ENCODE results near the gene GCA. TPM values are rescaled to one million over a fixed set of nuclear protein-coding genes. Genes with fewer than 3 reads are reported as not detected.

Gene GCA
- total and polyA plus RNA-seq, 2 of the 13 experiments (the other 11 are each of a cell fraction or from before 2014, with no cell fraction given): 42.0 to 48.3 TPM

DNA sequence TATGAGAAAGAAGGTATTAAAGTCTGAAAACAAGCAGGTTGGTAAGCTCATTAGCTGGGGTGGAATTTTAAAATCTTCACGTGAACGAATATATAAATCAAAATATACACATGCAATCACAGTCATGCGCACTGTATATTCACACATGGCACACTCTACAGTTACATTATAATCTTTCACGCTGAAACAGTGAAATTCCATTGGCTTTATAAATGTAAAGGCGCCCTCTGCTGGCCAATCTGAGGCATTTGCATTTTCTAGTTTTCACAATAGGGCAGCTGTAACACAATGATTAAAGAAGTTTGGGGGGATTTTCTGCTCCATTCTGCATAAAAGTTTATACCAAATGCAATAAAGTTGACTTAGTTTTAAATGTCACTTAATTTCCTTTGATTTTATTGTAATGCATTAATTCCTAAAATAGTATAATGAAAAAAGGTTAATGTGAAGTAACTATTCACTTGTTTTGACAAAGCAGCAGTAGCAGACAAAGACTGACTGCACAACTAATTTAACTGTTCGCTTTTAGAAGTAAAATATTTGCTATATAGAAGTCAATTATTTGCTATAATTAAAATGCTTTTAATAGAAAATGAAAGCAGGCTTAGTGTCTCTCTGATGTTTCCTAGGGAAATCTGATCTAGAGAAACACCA, 42.7 kb upstream of the GCA start (continued):
- TF ChIP-seq, protein P1, sequence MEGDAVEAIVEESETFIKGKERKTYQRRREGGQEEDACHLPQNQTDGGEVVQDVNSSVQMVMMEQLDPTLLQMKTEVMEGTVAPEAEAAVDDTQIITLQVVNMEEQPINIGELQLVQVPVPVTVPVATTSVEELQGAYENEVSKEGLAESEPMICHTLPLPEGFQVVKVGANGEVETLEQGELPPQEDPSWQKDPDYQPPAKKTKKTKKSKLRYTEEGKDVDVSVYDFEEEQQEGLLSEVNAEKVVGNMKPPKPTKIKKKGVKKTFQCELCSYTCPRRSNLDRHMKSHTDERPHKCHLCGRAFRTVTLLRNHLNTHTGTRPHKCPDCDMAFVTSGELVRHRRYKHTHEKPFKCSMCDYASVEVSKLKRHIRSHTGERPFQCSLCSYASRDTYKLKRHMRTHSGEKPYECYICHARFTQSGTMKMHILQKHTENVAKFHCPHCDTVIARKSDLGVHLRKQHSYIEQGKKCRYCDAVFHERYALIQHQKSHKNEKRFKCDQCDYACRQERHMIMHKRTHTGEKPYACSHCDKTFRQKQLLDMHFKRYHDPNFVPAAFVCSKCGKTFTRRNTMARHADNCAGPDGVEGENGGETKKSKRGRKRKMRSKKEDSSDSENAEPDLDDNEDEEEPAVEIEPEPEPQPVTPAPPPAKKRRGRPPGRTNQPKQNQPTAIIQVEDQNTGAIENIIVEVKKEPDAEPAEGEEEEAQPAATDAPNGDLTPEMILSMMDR (CRISPR knock-in tag; IDR thresholded peaks at IDR 0.05): peak; percentile 80
- 0 out of 2 replicates have a peak, but pooled peaks have one; percentile 14 for TF ChIP-seq GATAD2A (CRISPR knock-in tag; IDR thresholded peaks at IDR 0.05)
- TF ChIP-seq RAD21 (CRISPR knock-in tag; IDR thresholded peaks at IDR 0.05): peak; percentile 12; the same call in 1 of the 2 replicates
- no peak for TF ChIP-seq ZNF160 (CRISPR knock-in tag; IDR thresholded peaks at IDR 0.05)
- TF ChIP-seq CEBPG (CRISPR knock-in tag; IDR thresholded peaks at IDR 0.05): 0 out of 2 replicates have a peak, but pooled peaks have one; percentile 9
- peak; percentile 64; the same call in 1 of the 2 replicates for TF ChIP-seq CEBPB (IDR thresholded peaks at IDR 0.05; ENCODE audit: borderline replicate concordance, low read depth, low read length)

DNA sequence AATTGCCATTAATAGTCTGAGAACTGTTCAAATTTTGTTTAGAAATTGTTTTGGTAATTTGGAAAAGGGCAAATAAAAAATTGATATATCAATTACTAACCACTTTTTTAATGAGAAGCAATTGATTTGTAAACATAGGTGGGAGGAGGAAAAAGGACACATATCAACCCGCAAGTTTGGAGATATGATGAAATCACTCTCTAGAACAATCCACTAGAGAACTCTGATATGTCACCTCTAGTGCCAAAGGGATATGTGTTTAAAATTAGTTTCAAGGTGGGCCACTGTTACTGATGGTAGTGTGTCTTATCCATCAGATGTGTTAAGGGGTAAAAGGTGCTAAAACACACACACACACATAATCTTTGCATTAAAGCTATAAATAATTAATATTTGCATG, 42.1 kb upstream of the GCA start:
- CTCF ChIA-PET (ENCODE audit: low intra/inter-chr PET ratio, low total read pairs): interaction anchor here (1.1 to 1.9 kb wide), 4 partner anchors 17 to 715 kb away, joined by 3 to 10 read pairs (median 4); no protein-coding TSS in a partner anchor
- no peaks in the 10 kb centered on the region for H3K79me2 ChIP-seq (ENCODE audit: insufficient read depth, low read length)
- no peak overlapping the region for H3K27ac ChIP-seq (ENCODE audit: extremely low read length, insufficient read depth, low read length)
- no peaks in the 10 kb centered on the region for H4K20me1 ChIP-seq (ENCODE audit: insufficient read depth, low read length)
- DNase-seq (ENCODE audit: low spot score): no peak
- 82% methylated on average over 1 of the region's 1 CpG for WGBS (ENCODE audit: low lambda C conversion rate)
- H3K4me3 ChIP-seq (replicated peaks in 1 of 3; ENCODE audit: insufficient read depth in 1 of 3, low read depth in 2 of 3, low read length in 3 of 3): no peak overlapping the region
- H3K36me3 ChIP-seq (replicated peaks in 1 of 2; ENCODE audit: control insufficient read depth in 1 of 2, insufficient read depth in 2 of 2, low read length in 2 of 2): no peaks in the 10 kb centered on the region
- H2AFZ ChIP-seq (ENCODE audit: low read length): no peak overlapping the region
- POLR2A ChIA-PET: no interaction called here
- TF ChIP-seq CEBPB (IDR thresholded peaks at IDR 0.05; ENCODE audit: borderline replicate concordance, low read depth, low read length) (0 out of 2 replicates have a peak, but pooled peaks have one; percentile 7), ZNF788 (CRISPR knock-in tag; IDR thresholded peaks at IDR 0.05; ENCODE audit: borderline replicate concordance) (no peak)
- no peak for FAIRE-seq
- intact Hi-C loops (cut with micrococcal nuclease; ENCODE audit: unreplicated experiment) (loop anchor here (1.0 kb wide), 1 partner anchor 16 kb away; the partner anchor contains the start of gene IFIH1), in situ Hi-C loops (cut with HindIII; ENCODE audit: extremely low pct_ligation_motif_present, low pct_unique_long_range_greater_than_20kb) (loop anchor here (25.0 kb wide), 1 partner anchor 315 kb away; no protein-coding TSS in a partner anchor)
- no peaks in the 10 kb centered on the region for H3K9me3 ChIP-seq (ENCODE audit: low read length)
- H3K27me3 ChIP-seq (ENCODE audit: control insufficient read depth in 1 of 2, insufficient read depth in 2 of 2, low read length in 2 of 2): no peaks in the 10 kb centered on the region
- no TSS peak for BruUV-seq (replicated peaks)
- no peak overlapping the region for H3K4me2 ChIP-seq (ENCODE audit: low read depth, low read length)
- H3K4me1 ChIP-seq (ENCODE audit: insufficient read depth, low read length): no peaks in the 10 kb centered on the region
- ATAC-seq: no peak
- no peak overlapping the region for H3K9ac ChIP-seq (ENCODE audit: insufficient read depth, low read depth, low read length)
